ENCODE data around the gene CLTC.

GRCh38 chr17:59737324-59737723 is 117.6 kb downstream of the CLTC start:
- no peak for TF ChIP-seq CTCF (IDR thresholded peaks at IDR 0.05)
- TF ChIP-seq EZH2 (IDR thresholded peaks at IDR 0.05; ENCODE audit: borderline replicate concordance, insufficient read depth, low read depth, low read length, poor library complexity, severe bottlenecking), result no peak
